Muscle layer of colon (tissue), 2 donors: ENCODE measurements around the gene GNG8.

Experiments used
- H3K27ac ChIP-seq: one replicate; pipeline ENCODE4 v1.7.0; 2013; ENCODE audit warnings: low read depth, mild to moderate bottlenecking, low read length, moderate library complexity
- H3K27me3 ChIP-seq, 2 donors: one replicate each; pipeline ENCODE4 v1.7.0; 2013; ENCODE audit warnings: low read length in 2 of 2, mild to moderate bottlenecking in 2 of 2; ENCODE audit not compliant: insufficient read depth in 2 of 2, control insufficient read depth in 1 of 2
- H3K36me3 ChIP-seq: one replicate; pipeline ENCODE4 v1.7.0; 2013; ENCODE audit warnings: mild to moderate bottlenecking, low read length; ENCODE audit not compliant: insufficient read depth
- H3K4me1 ChIP-seq: one replicate; pipeline ENCODE4 v1.7.0; 2013; ENCODE audit warnings: mild to moderate bottlenecking, low read length; ENCODE audit not compliant: insufficient read depth
- H3K4me3 ChIP-seq, 2 donors: one replicate each; pipeline ENCODE4 v1.7.0; 2013; ENCODE audit warnings: low read length in 2 of 2, low read depth in 1 of 2, mild to moderate bottlenecking in 1 of 2, moderate library complexity in 1 of 2
- H3K9ac ChIP-seq: one replicate; pipeline ENCODE4 v1.7.0; 2013; ENCODE audit warnings: low read length
- H3K9me3 ChIP-seq: one replicate; pipeline ENCODE4 v1.7.0; 2013; ENCODE audit warnings: mild to moderate bottlenecking, low read length
- donor health status: abdominal sarcoma.
- donor health status: Adenocarcinoma of cecum.

Gene GNG8

DNA sequence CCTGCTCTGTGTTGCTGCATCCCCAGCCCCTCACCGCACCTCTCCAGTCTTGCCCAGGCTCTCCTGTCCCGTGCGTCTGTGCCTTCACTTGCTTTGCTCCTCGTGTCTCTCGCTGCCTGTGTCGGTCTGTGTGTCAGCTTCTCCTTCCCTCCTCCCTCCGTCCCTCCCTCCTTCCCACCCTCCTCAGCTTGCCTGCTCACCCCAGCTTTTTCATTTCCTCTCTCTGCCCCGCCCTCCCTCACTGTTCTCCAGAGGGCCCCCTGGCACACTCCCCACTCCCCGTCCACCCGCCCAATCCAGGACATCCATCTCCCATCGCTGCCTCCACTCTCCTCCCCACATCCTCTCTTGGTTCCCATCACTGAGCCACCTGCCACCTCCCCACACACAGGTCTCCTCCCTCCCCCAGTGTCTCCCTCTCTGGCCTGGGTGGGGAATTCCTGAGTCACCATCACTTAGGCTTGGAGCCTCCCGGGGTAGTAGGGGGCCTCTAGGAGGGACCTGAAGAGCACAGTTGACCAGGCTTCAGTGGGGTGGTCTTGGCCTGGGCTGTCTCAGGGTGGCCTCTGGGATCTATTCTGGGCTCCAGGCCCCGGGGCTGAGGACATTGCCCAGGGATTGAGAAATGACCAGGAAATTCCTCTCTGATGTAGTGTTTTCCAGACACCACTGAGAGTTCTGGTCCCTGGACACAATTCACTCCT is 10.9 kb downstream of the GNG8 start, which contains the start of gene PTGIR:
Gene PTGIR, minus strand, starts transcription at position 132 of the 704 bp plus-strand sequence. CDS start 864 bp downstream, outside the sequence.
- Histone ChIP-seq H3K4me1 (peaks cover 28% of the 10 kb centered on the region), H3K27me3 (no peaks in the 10 kb centered on the region), H3K36me3 (no peaks in the 10 kb centered on the region), H3K9me3 (no peaks in the 10 kb centered on the region), H3K27ac (peak within 1 kb of the TSS; percentile 21), H3K4me3 (peak within 1 kb of the TSS in 1 of 2 donors; percentile 28), H3K9ac (no peak within 1 kb of the TSS)

DNA sequence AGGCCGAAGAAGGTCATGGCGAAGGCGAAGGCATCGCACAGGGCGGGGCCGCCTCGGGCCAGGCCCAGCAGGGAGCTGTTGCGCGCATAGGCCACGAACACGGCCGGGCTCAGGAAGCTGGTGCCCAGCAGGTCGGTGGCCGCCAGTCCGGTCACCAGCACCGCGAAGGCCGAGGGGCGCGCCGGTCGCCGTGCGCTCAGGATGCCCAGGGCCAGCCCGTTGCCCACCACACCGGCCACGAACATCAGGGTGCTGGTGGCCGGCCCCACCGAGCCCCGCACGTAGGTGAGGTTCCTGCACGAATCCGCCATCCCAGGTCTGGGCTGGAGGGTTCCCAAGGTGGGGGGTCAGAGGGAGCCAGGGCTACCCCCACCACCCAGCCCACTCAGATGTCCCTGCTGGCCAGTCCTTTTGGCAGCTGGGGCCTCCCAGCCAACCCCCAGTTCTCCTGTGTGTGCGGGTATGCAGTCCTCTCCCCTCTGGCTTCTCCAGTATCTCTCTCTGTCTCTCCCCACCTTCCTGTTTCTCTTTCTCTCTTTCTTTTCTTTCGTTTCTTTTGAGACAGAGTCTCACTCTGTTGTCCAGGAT is 12.0 kb downstream of the GNG8 start:
- Histone ChIP-seq H3K27me3 (no peaks in the 10 kb centered on the region), H3K27ac (no peak overlapping the region), H3K36me3 (no peaks in the 10 kb centered on the region), H3K9ac (no peak overlapping the region), H3K4me1 (peaks cover 36% of the 10 kb centered on the region), H3K9me3 (no peaks in the 10 kb centered on the region), H3K4me3 (peak overlapping the region in 1 of 2 donors; percentile 28)

DNA sequence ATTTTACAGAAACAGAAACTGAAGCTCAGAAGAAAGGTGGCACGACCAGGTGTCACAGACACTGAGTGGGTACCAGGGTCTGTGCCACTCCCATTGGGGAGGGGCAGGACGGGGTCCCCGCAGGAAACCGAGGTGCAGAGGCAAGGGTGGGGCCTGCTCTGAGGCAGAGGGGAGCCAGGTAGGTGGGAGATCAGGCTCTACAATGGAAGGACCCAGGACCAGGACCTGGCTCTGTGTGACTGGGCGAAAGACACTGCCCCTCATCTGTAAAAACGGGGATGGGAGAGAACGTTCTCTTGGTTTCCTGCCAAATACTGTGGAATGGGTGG is 13.9 kb downstream of the GNG8 start:
- H3K9me3 ChIP-seq: no peaks in the 10 kb centered on the region
- H3K4me1 ChIP-seq: peaks cover 46% of the 10 kb centered on the region
- H3K27ac ChIP-seq: no peak overlapping the region
- no peak overlapping the region for H3K4me3 ChIP-seq
- no peaks in the 10 kb centered on the region for H3K36me3 ChIP-seq
- no peaks in the 10 kb centered on the region for H3K27me3 ChIP-seq
- H3K9ac ChIP-seq: no peak overlapping the region

DNA sequence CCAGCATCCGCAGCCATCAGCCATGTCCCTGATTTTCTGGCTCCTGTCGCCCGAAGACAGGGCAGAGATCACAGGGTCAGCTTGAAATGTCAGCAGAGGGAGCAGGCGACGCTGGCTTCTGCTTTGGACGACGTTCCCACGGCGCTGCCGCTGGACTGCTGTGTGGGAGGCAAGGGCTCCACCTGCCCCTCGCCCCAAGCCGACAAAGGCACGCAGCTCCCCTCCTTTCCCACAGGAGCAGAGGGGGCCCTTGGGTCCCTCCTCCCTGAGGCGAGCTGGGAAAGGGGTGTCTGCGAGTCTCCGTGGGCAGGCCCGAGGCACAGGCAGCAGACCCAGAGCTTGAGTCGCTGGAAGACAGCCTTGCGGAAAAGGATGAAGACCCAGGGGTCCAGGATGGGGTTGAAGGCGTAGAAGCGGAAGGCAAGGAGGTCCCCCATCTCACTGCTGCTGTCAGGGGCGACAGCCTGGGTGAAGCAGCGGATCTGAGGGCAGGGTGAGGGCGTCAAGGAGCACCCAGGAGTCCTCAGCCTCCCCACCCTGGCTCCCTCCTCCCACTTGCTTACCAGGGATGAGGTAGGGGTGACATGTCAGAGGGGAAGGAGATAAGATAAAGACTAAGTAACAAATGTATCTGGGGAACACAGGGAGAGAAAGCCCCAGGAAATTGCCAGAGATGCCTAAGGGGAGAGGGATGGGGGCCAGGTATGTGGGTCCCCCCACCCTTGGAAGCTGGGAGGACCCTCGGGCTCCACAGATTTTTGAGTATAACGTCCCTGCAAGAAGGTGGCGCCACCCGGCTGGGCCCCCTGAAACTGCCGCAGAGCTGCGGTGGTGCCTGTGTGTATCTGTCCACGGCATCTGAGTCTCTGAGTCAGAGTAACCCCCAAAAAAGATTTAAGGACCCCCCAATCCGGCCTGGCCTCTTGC is 14.5 kb downstream of the GNG8 start:
- H3K4me1 ChIP-seq: peaks cover 52% of the 10 kb centered on the region
- peak overlapping the region; percentile 25 for H3K9ac ChIP-seq
- H3K4me3 ChIP-seq: peak overlapping the region in 1 of 2 donors; percentile 43
- peak overlapping the region; percentile 54 for H3K27ac ChIP-seq
- no peaks in the 10 kb centered on the region for H3K9me3 ChIP-seq
- H3K36me3 ChIP-seq: no peaks in the 10 kb centered on the region
- H3K27me3 ChIP-seq: no peaks in the 10 kb centered on the region

DNA sequence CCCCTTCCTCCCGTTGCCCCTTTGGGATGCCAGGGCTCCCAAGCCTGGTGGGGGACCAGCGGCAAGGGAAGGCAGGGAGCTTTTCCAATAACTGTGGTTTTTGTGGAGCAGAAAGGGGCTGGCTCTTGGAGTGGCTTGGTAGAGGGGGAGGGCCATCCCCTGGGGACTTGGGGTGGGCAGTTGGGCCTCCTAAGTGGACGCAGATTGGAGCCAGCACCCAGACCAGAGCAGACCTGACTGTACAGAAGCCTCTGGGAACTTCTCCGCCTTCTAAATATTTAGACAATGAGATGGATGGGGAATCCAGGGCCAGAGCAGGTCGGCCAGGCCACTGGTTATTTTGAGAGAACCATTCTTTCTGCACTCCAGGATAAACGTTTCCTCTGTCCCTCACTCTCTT is 15.3 kb downstream of the GNG8 start:
- Histone ChIP-seq H3K9me3 (no peaks in the 10 kb centered on the region), H3K36me3 (no peaks in the 10 kb centered on the region), H3K4me3 (peak overlapping the region in 1 of 2 donors; percentile 43), H3K9ac (peak overlapping the region; percentile 25), H3K27ac (peak overlapping the region; percentile 54), H3K4me1 (peaks cover 49% of the 10 kb centered on the region), H3K27me3 (no peaks in the 10 kb centered on the region)

DNA sequence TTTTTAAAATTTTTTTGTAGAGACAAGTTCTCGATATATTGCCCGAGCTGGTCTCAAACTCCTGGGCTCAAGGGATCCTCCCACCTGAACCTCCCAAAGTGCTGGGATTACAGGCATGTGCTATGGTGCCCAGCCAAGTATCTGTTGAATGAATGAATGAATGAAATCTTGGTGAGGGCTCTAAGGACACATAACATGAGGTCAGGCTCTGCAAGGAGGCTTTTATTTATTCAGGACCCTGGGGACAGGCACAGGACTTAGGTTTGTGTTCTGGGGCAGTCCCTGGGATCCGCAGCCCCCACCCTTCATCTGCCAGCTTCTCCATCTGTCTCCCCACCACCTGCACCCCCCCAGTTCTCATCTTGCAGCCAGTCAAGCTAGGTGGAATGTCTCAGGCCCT is 15.7 kb downstream of the GNG8 start:
- no peaks in the 10 kb centered on the region for H3K27me3 ChIP-seq
- H3K9ac ChIP-seq: no peak overlapping the region
- H3K4me3 ChIP-seq: peak overlapping the region in 1 of 2 donors; percentile 7
- H3K36me3 ChIP-seq: no peaks in the 10 kb centered on the region
- peak overlapping the region; percentile 54 for H3K27ac ChIP-seq
- H3K4me1 ChIP-seq: peaks cover 44% of the 10 kb centered on the region
- H3K9me3 ChIP-seq: no peaks in the 10 kb centered on the region

DNA sequence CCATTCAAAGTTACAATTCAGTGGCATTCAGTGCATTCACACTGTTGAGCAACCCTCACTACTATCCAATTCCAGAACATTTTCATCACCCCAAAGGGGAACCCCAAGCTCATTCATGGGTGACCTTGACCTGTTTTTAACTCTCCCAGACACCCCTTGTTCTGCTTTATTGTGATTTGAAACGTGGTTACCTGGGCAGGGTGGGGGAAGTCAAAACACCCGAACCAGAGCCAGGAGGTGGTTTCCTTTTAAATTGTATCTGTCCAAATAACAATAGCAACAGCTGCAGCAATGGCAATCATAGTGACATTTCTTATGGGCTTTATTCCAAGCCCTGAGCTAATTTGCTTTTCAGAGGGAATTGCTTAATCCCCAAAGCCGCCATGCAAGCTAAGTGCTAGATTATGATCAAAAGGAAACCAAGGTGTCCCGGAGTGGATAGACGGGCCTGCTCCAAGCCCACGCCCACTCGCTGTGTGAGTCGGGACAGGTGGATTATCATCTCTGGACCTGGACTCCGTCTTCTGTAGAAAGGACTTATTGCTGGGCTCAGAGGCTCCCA is 17.3 kb downstream of the GNG8 start:
- H3K4me1 ChIP-seq: peaks cover 51% of the 10 kb centered on the region
- no peaks in the 10 kb centered on the region for H3K27me3 ChIP-seq

DNA sequence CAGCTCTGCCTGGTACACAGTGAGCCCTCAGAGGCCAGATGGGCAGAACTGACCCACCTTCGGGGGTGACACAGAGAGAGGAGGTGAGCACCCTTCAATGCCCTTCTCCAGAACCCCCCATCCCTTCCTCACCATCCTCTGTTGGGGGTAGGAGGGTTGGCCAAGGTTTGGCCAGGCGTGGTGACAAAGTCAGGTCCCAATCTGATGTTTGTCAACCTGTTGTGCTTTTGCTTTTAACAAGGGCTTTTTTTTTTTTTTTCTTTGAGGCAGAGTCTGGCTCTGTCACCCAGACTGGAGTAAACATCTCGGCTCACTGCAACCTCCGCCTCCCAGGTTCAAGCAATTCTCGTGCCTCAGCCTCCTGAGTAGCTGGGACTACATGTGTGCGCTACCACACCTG is 18.4 kb downstream of the GNG8 start:
- peaks cover 52% of the 10 kb centered on the region for H3K4me1 ChIP-seq

More for the DNA sequence above, 17.3 kb downstream of the GNG8 start:
- H3K9me3 ChIP-seq: no peaks in the 10 kb centered on the region
- no peaks in the 10 kb centered on the region for H3K36me3 ChIP-seq
- no peak overlapping the region for H3K4me3 ChIP-seq
- H3K27ac ChIP-seq: no peak overlapping the region
- H3K9ac ChIP-seq: no peak overlapping the region

DNA sequence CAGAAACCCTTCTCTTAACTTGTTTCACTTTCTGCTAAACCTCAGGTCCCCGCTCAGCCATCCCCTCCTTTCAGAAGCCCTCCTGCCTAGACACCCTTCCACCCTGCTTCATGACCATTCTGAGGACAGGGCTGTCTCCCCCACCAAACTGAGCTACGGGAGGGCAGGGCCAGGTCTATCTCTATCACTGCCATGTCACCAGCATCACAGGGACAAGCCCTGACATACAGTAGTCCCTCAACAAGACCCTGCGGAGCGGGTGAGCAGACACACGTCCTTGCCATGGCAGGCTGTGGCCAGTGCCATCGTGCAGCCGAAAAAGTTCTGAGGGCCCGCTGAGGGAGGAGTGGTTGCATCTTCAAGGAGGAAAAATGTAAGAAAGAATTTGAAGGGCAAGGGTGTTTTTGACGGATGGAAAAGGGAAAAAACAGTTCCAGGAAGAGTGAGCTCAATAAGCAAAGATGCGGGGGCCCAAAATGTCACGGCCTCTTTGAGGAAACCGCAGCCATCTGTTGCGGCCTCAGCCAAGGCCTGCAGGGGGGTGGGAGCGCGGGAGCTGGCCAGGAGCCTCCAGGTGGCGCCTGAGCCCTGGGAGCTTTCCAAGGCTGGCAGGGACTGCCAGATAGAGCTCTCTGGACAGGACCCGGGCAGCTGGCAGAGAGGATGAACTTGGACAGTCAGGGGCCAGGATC is 19.2 kb downstream of the GNG8 start:
- peak overlapping the region; percentile 19 for H3K27ac ChIP-seq
- peaks cover 51% of the 10 kb centered on the region for H3K4me1 ChIP-seq

More for the DNA sequence above, 18.4 kb downstream of the GNG8 start:
- H3K27ac ChIP-seq: no peak overlapping the region
- H3K4me3 ChIP-seq: no peak overlapping the region
- H3K27me3 ChIP-seq: no peaks in the 10 kb centered on the region
- no peak overlapping the region for H3K9ac ChIP-seq
- no peaks in the 10 kb centered on the region for H3K9me3 ChIP-seq
- H3K36me3 ChIP-seq: no peaks in the 10 kb centered on the region

DNA sequence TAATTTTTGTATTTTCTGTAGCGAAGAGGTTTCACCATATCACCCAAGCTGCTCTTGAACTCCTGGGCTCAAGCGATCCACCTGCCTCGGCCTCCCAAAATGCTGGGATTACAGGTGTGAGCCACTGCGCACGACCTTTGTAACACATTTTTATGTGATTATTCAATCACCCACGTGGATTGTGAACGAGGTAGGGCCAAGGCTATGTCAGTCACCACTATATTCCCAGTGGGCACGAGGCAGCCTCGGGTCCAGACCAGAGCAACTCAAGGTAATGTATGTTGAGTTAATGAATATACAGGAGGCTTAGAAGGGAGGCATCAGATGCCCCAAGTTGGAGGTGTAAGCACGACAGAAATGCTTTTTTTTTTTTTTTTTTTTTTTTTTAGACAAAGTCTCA is 20.0 kb downstream of the GNG8 start:
- Histone ChIP-seq H3K4me3 (no peak overlapping the region), H3K9me3 (no peaks in the 10 kb centered on the region), H3K9ac (no peak overlapping the region), H3K4me1 (peaks cover 42% of the 10 kb centered on the region), H3K27me3 (no peaks in the 10 kb centered on the region), H3K36me3 (peaks cover 2% of the 10 kb centered on the region), H3K27ac (no peak overlapping the region)

More for the DNA sequence above, 19.2 kb downstream of the GNG8 start:
- Histone ChIP-seq H3K9me3 (no peaks in the 10 kb centered on the region), H3K4me3 (peak overlapping the region in 1 of 2 donors; percentile 16), H3K27me3 (no peaks in the 10 kb centered on the region), H3K36me3 (no peaks in the 10 kb centered on the region), H3K9ac (no peak overlapping the region)
